ENCODE results near the gene FOXP1. TPM values are rescaled to one million over a fixed set of nuclear protein-coding genes. Genes with fewer than 3 reads are reported as not detected.

The FOXP1 gene
- total and polyA plus RNA-seq, 2 donors (not counting 1 experiment from before 2014, with no cell fraction given) = 91.1 to 508 TPM

DNA sequence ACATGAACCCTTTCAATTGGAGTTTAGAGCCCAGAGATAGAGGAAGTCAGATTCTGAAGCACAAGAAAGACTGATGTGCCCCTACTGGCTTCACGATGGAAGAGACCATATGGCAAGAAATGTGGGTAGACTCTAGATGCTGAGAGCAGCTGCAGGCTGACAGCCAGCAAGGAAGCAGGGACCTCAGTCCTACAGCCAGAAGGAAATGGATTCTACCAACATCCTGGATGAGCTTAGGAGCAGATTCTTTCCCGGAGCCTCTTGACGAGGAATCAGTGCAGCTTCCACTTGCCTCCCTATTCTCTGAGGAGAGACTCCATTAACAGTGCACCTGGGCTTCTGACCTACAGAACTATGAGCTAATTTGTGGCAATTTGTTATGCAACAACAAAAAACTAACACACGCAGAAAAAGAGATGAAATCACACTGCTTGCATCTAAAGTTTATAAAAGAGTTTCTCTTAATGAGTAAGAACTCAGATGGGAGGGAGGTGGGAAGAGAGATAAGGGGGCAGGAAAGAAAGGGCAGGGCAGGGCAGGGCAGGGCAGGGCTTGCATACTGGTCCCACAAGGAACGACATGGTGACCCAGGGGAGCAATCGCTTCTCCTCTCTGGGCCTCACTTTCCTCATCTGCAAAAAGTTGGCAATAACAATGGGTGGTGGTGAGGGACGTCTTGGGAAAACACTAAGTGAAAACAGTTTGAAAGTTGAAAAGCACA, 440.9 kb downstream of the FOXP1 start:
- peak overlapping the region in 1 of 2 donors; percentile 56 for H3K27ac ChIP-seq (ENCODE audit: low read length in 2 of 2)
- no peaks in the 10 kb centered on the region for H3K9me3 ChIP-seq (ENCODE audit: control extremely low read depth in 1 of 3, control insufficient read depth in 2 of 3, insufficient read depth in 1 of 3, low read length in 2 of 3)
- Mint-ChIP-seq H3K4me3 (no peak overlapping the region), H3K27me3 (no peaks in the 10 kb centered on the region), H3K27ac (peak overlapping the region; percentile 78), H3K9me3 (ENCODE audit: insufficient read depth) (no peaks in the 10 kb centered on the region), H3K4me1 (peaks cover 35% of the 10 kb centered on the region)
- WGBS (ENCODE audit: insufficient coverage) = 81% methylated on average over 3 of the region's 7 CpGs
- POLR2A ChIA-PET = interaction anchor here (0.5 kb wide), 1 partner anchor 102 kb away, joined by 4 read pairs; no protein-coding TSS in a partner anchor
- H2AFZ ChIP-seq (ENCODE audit: insufficient read depth, low read depth, low read length, poor library complexity, severe bottlenecking) = no peak overlapping the region
- intact Hi-C loops (cut with micrococcal nuclease) = no loop called here
- TF ChIP-seq CTCF (IDR thresholded peaks at IDR 0.05) (no peak), EZH2 (IDR thresholded peaks at IDR 0.05; ENCODE audit: borderline replicate concordance, insufficient read depth, low read depth, low read length, poor library complexity, severe bottlenecking) (no peak)
- CTCF ChIA-PET = interaction anchor here (0.7 to 1.1 kb wide), 3 partner anchors 11 to 61 kb away, joined by 3 read pairs; no protein-coding TSS in a partner anchor
- no peaks in the 10 kb centered on the region for H3K27me3 ChIP-seq (replicated peaks in 1 of 4; ENCODE audit: control extremely low read depth in 1 of 4, control insufficient read depth in 3 of 4, insufficient read depth in 4 of 4, low read length in 3 of 4)
- DNase-seq = peak; percentile 53
- H4K20me1 ChIP-seq (ENCODE audit: control insufficient read depth, insufficient read depth, low read length, poor library complexity, severe bottlenecking) = peaks cover 13% of the 10 kb centered on the region
- peaks cover 7 to 14% of the 10 kb centered on the region in 2 experiments for H3K36me3 ChIP-seq (replicated peaks in 1 of 2; ENCODE audit: control extremely low read depth in 1 of 2, control insufficient read depth in 1 of 2, extremely low read depth in 1 of 2, insufficient read depth in 2 of 2, low read length in 1 of 2)
- ATAC-seq (ENCODE audit: low read depth) = peak; percentile 55
- no peak overlapping the region for H3K9ac ChIP-seq (ENCODE audit: low read length)
- no peak overlapping the region for H3K4me2 ChIP-seq (replicated peaks; ENCODE audit: low read depth, low read length, poor library complexity, severe bottlenecking)
- no peak overlapping the region for H3K4me3 ChIP-seq (ENCODE audit: control extremely low read depth in 1 of 5, extremely low read depth in 1 of 5, insufficient read depth in 1 of 5, low read depth in 2 of 5, low read length in 4 of 5)
- peaks cover 3 to 6% of the 10 kb centered on the region in 2 donors for H3K4me1 ChIP-seq (ENCODE audit: control insufficient read depth in 2 of 2, insufficient read depth in 2 of 2, low read length in 2 of 2)
- peaks cover 85% of the 10 kb centered on the region for H3K79me2 ChIP-seq (ENCODE audit: control insufficient read depth, insufficient read depth, low read length)

DNA sequence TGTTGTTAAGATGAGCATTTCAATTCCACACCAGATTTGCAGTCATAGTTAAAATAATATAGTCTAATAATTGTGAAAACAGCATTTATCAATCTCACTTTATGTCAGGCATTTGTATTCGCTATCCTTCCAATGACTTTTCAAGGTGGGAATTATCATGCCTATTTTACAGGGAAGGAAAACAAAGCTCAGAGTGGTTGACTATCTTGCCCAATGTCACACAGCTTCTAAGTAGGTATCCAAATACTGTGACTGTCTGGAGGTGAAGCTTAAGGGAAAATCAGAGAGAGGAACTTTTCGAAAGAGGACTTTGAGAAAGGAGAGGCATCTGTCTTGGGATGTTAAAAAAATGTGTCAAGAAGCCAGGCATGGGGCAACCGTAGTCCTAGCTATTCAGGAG, 443.1 kb downstream of the FOXP1 start:
- Histone ChIP-seq H4K20me1 (ENCODE audit: control insufficient read depth, insufficient read depth, low read length, poor library complexity, severe bottlenecking) (peaks cover 3% of the 10 kb centered on the region), H3K27ac (ENCODE audit: low read length in 2 of 2) (no peak overlapping the region), H3K4me2 (replicated peaks; ENCODE audit: low read depth, low read length, poor library complexity, severe bottlenecking) (no peak overlapping the region), H3K4me3 (ENCODE audit: control extremely low read depth in 1 of 5, extremely low read depth in 1 of 5, insufficient read depth in 1 of 5, low read depth in 2 of 5, low read length in 4 of 5) (no peak overlapping the region), H3K27me3 (replicated peaks in 1 of 4; ENCODE audit: control extremely low read depth in 1 of 4, control insufficient read depth in 3 of 4, insufficient read depth in 4 of 4, low read length in 3 of 4) (no peaks in the 10 kb centered on the region), H3K9ac (ENCODE audit: low read length) (no peak overlapping the region), H3K79me2 (ENCODE audit: control insufficient read depth, insufficient read depth, low read length) (peaks cover 86% of the 10 kb centered on the region), H3K9me3 (ENCODE audit: control extremely low read depth in 1 of 3, control insufficient read depth in 2 of 3, insufficient read depth in 1 of 3, low read length in 2 of 3) (no peaks in the 10 kb centered on the region), H2AFZ (ENCODE audit: insufficient read depth, low read depth, low read length, poor library complexity, severe bottlenecking) (no peak overlapping the region), H3K36me3 (replicated peaks in 1 of 2; ENCODE audit: control extremely low read depth in 1 of 2, control insufficient read depth in 1 of 2, extremely low read depth in 1 of 2, insufficient read depth in 2 of 2, low read length in 1 of 2) (peaks cover 7 to 12% of the 10 kb centered on the region in 2 experiments), H3K4me1 (ENCODE audit: control insufficient read depth in 2 of 2, insufficient read depth in 2 of 2, low read length in 2 of 2) (peaks cover 6 to 9% of the 10 kb centered on the region in 2 donors)
- ChIA-PET POLR2A (interaction anchor here (0.5 to 0.7 kb wide), 2 partner anchors 9 to 236 kb away, joined by 3 to 4 read pairs; no protein-coding TSS in a partner anchor), CTCF (interaction anchor here (0.8 to 1.1 kb wide), 2 partner anchors 72 to 133 kb away, joined by 3 read pairs; no protein-coding TSS in a partner anchor)
- DNase-seq (no peak), ATAC-seq (ENCODE audit: low read depth) (no peak)
- WGBS (ENCODE audit: insufficient coverage) = 96% methylated on average over 2 of the region's 3 CpGs
- intact Hi-C loops (cut with micrococcal nuclease) = no loop called here
- H3K4me3 Mint-ChIP-seq = no peak overlapping the region
- peaks cover 45% of the 10 kb centered on the region for H3K4me1 Mint-ChIP-seq
- H3K27ac Mint-ChIP-seq = no peak overlapping the region
- no peaks in the 10 kb centered on the region for H3K9me3 Mint-ChIP-seq (ENCODE audit: insufficient read depth)
- no peak for TF ChIP-seq EZH2 (IDR thresholded peaks at IDR 0.05; ENCODE audit: borderline replicate concordance, insufficient read depth, low read depth, low read length, poor library complexity, severe bottlenecking)
- no peak for TF ChIP-seq CTCF (IDR thresholded peaks at IDR 0.05)
- no peaks in the 10 kb centered on the region for H3K27me3 Mint-ChIP-seq

All from B cell (primary cell).